Skeletal muscle tissue (tissue), 4 donors: Measurements from ENCODE around the gene CDHR3. TPM values are rescaled to one million over a fixed set of nuclear protein-coding genes. Genes with fewer than 3 reads are reported as not detected.

Experiments used
- H3K27ac ChIP-seq: one replicate; pipeline ENCODE4 v1.7.0; 2013; ENCODE audit warnings: mild to moderate bottlenecking, low read depth, low read length, inconsistent platforms
- H3K27me3 ChIP-seq, 3 donors: one replicate each; pipeline ENCODE4 v1.7.0; 2013; ENCODE audit warnings: low read length in 3 of 3; ENCODE audit not compliant: control insufficient read depth in 3 of 3, insufficient read depth in 3 of 3
- H3K36me3 ChIP-seq, 3 donors: one replicate each; pipeline ENCODE4 v1.7.0; 2013; ENCODE audit warnings: low read length in 3 of 3; ENCODE audit not compliant: control insufficient read depth in 3 of 3, insufficient read depth in 3 of 3
- H3K4me1 ChIP-seq, 3 donors: one replicate each; pipeline ENCODE4 v1.7.0; 2013; ENCODE audit warnings: low read length in 3 of 3, mild to moderate bottlenecking in 3 of 3; ENCODE audit not compliant: control insufficient read depth in 3 of 3, insufficient read depth in 3 of 3
- H3K4me3 ChIP-seq, 3 donors: one replicate each; pipeline ENCODE4 v1.7.0; 2013; ENCODE audit warnings: low read length in 3 of 3
- H3K9ac ChIP-seq, 3 donors: one replicate each; pipeline ENCODE4 v1.7.0; 2013; ENCODE audit warnings: low read length in 3 of 3, mild to moderate bottlenecking in 3 of 3, moderate library complexity in 2 of 3, low read depth in 1 of 3
- H3K9me3 ChIP-seq, 3 donors: one replicate each; pipeline ENCODE4 v1.7.0; 2013; ENCODE audit warnings: low read length in 3 of 3; ENCODE audit not compliant: control insufficient read depth in 3 of 3
- total RNA-seq: library from RNA; depleted of rRNA; stranded (reverse); fragments of >200 nt; gene quantifications from one replicate; pipeline ENCODE4 v1.2.3, GENCODE V29; 2014
- donor health status: Osteomylitis.

CDHR3 gene
- total RNA-seq, 1 donor from 2014 or later, result 12.0 TPM

- Histone ChIP-seq H3K4me3 (no peak overlapping the region), H3K27me3 (no peaks in the 10 kb centered on the region), H3K9me3 (no peaks in the 10 kb centered on the region), H3K27ac (no peak overlapping the region), H3K4me1 (peaks cover 23 to 30% (median 29%) of the 10 kb centered on the region in 3 donors), H3K36me3 (no peaks in the 10 kb centered on the region), H3K9ac (no peak overlapping the region)
Measured at GRCh38 chr7:106061301-106061979, 98.4 kb downstream of the CDHR3 start.

GRCh38 chr7:106062006-106062405 is 98.9 kb downstream of the CDHR3 start:
- Histone ChIP-seq H3K27me3 (no peaks in the 10 kb centered on the region), H3K9me3 (no peaks in the 10 kb centered on the region), H3K27ac (no peak overlapping the region), H3K4me3 (no peak overlapping the region), H3K36me3 (no peaks in the 10 kb centered on the region), H3K4me1 (peaks cover 22 to 31% (median 28%) of the 10 kb centered on the region in 3 donors), H3K9ac (no peak overlapping the region)

- no peaks in the 10 kb centered on the region for H3K36me3 ChIP-seq
- no peaks in the 10 kb centered on the region for H3K9me3 ChIP-seq
- H3K4me1 ChIP-seq, result peaks cover 19 to 26% (median 26%) of the 10 kb centered on the region in 3 donors
- no peak overlapping the region for H3K27ac ChIP-seq
- H3K27me3 ChIP-seq, result no peaks in the 10 kb centered on the region
- no peak overlapping the region for H3K4me3 ChIP-seq
- H3K9ac ChIP-seq, result no peak overlapping the region
Measured at GRCh38 chr7:106062521-106062931, 99.5 kb downstream of the CDHR3 start.

GRCh38 chr7:106063024-106063423 is 100.0 kb downstream of the CDHR3 start:
- H3K27ac ChIP-seq, result no peak overlapping the region
- no peaks in the 10 kb centered on the region for H3K36me3 ChIP-seq
- no peak overlapping the region for H3K4me3 ChIP-seq
- H3K9me3 ChIP-seq, result no peaks in the 10 kb centered on the region
- H3K27me3 ChIP-seq, result no peaks in the 10 kb centered on the region
- H3K4me1 ChIP-seq, result peaks cover 19 to 26% (median 25%) of the 10 kb centered on the region in 3 donors
- no peak overlapping the region for H3K9ac ChIP-seq

- H3K9ac ChIP-seq, result peak overlapping the region in 1 of 3 donors; percentile 7
- no peaks in the 10 kb centered on the region for H3K36me3 ChIP-seq
- H3K9me3 ChIP-seq, result no peaks in the 10 kb centered on the region
- no peak overlapping the region for H3K4me3 ChIP-seq
- H3K4me1 ChIP-seq, result peaks cover 19 to 25% (median 23%) of the 10 kb centered on the region in 3 donors
- no peak overlapping the region for H3K27ac ChIP-seq
- no peaks in the 10 kb centered on the region for H3K27me3 ChIP-seq
Measured at GRCh38 chr7:106063692-106064091, 100.6 kb downstream of the CDHR3 start.

- H3K4me1 ChIP-seq, result peaks cover 19 to 31% (median 27%) of the 10 kb centered on the region in 3 donors
- peak overlapping the region; percentile 9 to 83 (median 66) for H3K9ac ChIP-seq
- H3K36me3 ChIP-seq, result no peaks in the 10 kb centered on the region
- H3K9me3 ChIP-seq, result no peaks in the 10 kb centered on the region
- peak overlapping the region; percentile 85 for H3K27ac ChIP-seq
- peak overlapping the region; percentile 63 to 68 (median 64) for H3K4me3 ChIP-seq
- H3K27me3 ChIP-seq, result no peaks in the 10 kb centered on the region
Measured at GRCh38 chr7:106064316-106064715, 101.3 kb downstream of the CDHR3 start.

- Histone ChIP-seq H3K27me3 (no peaks in the 10 kb centered on the region), H3K9ac (peak overlapping the region; percentile 73 to 83 (median 77)), H3K9me3 (no peaks in the 10 kb centered on the region), H3K4me1 (peaks cover 19 to 36% (median 33%) of the 10 kb centered on the region in 3 donors), H3K27ac (peak overlapping the region; percentile 85), H3K36me3 (no peaks in the 10 kb centered on the region), H3K4me3 (peak overlapping the region; percentile 63 to 68 (median 64))
Measured at GRCh38 chr7:106064771-106065574, 101.9 kb downstream of the CDHR3 start.

GRCh38 chr7:106065575-106066500 is 102.8 kb downstream of the CDHR3 start:
- Histone ChIP-seq H3K9ac (peak overlapping the region; percentile 73 to 83 (median 77)), H3K9me3 (no peaks in the 10 kb centered on the region), H3K4me3 (peak overlapping the region; percentile 63 to 68 (median 64)), H3K4me1 (peaks cover 19 to 41% (median 40%) of the 10 kb centered on the region in 3 donors), H3K27ac (peak overlapping the region; percentile 85), H3K36me3 (no peaks in the 10 kb centered on the region), H3K27me3 (no peaks in the 10 kb centered on the region)

- H3K27ac ChIP-seq, result no peak overlapping the region
- no peaks in the 10 kb centered on the region for H3K27me3 ChIP-seq
- no peaks in the 10 kb centered on the region for H3K9me3 ChIP-seq
- peaks cover 23 to 47% (median 44%) of the 10 kb centered on the region in 3 donors for H3K4me1 ChIP-seq
- H3K36me3 ChIP-seq, result no peaks in the 10 kb centered on the region
- no peak overlapping the region for H3K9ac ChIP-seq
- H3K4me3 ChIP-seq, result no peak overlapping the region
Measured at GRCh38 chr7:106067678-106068077, 104.6 kb downstream of the CDHR3 start.
